C4-2B (cell line): ENCODE results near the gene ZMAT5.

Source experiments
- CTCF ChIP-seq: fragments of 450-650 bp; conservative IDR thresholded peaks from 2 replicates; pipeline ENCODE4 v1.5.1; 2017; ENCODE audit warnings: mild to moderate bottlenecking
- ZFX ChIP-seq: fragments of 450-650 bp; IDR thresholded peaks from 2 replicates; pipeline ENCODE4 v1.6.1; 2017

- TF ChIP-seq CTCF = no peak
- no peak for TF ChIP-seq ZFX
These were observed 16.0 kb downstream of the ZMAT5 start for GRCh38 chr22:29750559-29751538.
